GOT3 (cell line): ENCODE measurements around the gene EDIL3.
"Not testable (repeated sequence)": the region's sequence is repeated elsewhere in the genome, so short reads cannot be mapped to it uniquely, and the experiment has no call there.

Source experiments
- DNase-seq: peaks from one replicate; lab custom pipeline; 2025; ENCODE audit warnings: mixed read lengths; lab: John Stamatoyannopoulos, UW

The EDIL3 gene

DNA sequence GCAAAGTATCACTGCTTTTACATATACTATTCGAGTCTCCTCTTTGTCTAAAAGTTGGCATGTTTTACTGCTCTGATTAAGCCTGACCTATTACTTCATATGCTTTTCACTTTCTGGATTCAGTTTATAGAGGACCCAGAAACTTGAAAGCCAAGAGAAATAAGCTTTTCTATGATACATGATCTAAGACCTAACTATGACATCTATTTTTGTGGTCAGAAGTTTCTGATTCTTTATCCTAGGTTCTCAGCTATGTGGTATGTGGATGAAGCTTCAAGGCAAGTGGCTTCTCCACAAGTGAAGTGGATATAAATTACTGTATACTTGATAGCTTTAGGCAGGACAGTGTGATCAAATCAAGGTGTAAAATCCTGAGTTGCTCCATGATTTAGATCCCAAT, 6.3 kb downstream of the EDIL3 start:
- no peak for DNase-seq

DNA sequence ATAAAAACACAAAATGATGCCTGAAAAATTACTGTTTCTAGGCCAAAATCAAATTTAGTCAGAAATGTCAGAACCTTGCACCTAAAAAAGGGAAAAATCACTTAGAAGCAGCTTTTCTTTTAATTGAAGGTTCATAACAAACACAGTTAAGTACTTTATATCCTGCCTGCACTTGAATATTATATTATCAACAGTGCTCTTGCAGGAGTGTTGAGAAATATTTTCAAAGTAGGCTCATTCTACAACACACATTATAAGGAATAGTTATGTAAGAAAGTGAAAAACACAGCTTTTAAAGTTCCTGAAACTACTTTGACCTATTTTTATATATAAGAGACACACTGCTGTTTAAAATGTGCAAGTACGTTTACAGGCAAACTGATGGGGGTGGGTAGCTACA, 8.3 kb downstream of the EDIL3 start:
- DNase-seq: no peak

DNA sequence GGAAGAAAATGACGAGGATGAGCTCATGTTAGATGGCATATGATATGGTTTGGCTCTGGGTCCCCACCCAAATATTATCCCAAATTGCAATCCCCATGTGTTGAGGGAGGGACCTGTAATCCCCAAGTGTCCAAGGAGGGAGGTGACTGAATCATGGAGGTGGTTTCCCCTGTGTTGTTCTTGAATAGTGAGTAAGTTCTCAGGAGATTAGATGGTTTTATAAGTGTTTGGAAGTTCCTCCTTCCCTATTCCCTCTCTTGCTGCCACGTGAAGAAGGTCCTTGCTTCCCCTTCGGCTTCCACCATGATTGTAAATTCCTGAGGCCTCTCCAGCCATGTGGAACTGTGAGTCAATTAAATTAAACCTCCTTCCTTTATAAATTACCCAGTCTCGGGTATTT, 10.1 kb downstream of the EDIL3 start:
- no peak for DNase-seq

DNA sequence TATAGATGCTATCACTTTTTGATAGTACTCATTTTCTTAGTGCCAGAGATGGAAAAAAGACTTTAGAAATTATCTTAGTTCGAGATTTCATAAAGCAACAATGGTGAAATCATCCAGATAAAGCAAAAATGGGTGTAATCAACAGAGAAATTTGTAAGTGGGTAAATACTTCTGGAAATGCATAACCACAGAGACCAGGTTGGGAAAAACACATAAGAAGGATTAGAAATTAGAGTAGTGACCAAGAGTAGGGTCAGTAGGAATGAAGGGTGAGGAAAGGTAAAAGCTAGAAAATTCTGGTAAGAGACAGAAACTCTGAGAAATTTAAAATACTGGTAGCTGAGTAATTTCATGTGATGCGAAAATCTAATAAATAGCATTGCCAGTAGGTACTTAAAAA, 11.2 kb downstream of the EDIL3 start:
- no peak for DNase-seq

DNA sequence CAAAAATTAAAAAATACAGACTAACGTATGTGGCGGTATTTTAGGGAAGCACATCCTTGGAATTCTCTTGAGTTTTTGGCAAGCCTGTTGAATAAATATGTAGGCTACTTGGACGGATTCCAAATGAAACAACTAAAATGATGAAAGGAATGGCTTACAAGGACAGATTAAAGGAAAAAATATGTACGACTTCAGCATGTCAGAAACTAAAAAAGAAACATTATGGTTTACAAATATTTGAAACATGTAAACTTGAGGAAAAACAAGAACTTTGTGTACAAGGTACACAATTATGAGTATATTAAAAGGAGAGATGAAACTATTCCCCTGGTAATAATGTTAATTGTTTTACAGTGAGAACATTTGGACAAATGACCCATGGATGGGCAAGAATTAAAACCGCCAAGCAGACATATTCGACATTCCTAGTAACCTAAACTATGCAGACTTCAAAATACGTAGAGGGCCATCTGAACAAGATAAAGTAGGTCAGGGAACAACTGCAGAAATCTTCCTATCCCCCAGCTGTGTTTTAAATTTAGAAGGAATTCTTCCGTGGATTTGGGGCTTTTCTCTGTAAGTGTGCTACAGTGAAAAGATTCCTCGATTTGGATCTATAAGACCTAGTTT, 12.5 kb downstream of the EDIL3 start:
- DNase-seq: no peak

DNA sequence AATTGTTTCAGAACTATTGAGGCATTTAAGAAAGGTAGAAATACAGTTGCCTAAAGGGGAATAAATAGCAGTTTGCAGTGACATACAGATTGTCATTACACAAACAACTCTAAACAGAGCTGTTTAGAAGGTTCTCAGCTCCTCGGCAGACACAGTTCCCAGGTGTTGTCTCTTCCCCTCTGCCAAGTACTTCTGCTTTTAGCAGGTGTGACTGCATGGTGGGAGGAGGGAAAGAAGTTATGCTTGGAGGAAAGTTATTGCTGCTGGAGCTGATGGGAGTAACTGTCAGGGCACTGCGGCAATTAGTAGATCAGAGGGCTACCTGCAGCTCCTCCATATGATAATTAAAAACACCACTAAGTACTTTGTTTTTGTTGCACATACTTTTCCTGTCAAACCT, 14.5 kb downstream of the EDIL3 start:
- no peak for DNase-seq

DNA sequence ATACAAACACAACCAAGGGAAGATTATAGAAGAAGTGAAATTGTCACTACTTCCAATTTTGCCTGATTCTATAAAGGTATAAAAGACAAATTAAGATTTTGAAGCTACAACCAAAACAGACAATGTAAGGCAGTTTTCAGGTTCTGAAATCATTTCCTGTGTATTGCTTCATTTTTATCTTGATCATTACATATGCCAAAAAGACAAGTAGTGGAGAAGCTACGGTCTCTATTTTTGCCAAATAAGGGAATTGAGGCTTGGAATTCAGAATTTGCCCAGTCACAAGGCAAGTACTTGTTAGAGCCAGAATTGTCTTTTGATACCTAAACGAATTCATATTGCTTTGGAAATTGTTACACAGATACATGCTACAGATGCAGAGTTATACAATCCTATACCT, 20.6 kb downstream of the EDIL3 start:
- DNase-seq: no peak

DNA sequence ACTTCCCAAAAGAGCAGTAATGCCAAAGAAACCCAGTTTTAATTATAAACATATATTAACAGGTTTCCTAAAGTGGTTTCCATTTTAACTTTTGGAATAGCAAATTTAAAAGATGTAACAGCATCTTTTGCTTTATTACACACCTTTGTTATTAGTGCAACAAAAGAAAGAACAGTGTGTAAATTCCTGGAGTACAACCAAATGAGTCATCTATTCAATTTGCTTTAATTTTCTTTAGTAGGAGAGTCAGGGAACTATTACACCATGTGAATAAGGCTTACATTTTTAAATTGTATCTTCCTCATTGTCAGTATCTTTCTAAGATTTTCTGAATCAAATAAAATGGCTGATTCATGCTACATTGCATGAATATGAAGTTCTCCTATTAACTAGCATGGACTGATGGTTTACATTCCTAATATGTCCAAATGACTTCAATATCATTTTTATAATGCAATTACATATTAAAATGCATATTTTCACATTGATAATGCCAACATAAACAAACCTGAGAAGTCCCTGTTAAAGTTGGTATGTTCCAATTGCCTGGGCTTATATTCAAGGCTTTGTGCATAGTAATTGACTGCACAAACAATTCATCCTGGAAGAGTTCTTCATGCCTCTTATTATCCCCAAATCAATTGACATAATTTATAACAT, 22.5 kb downstream of the EDIL3 start:
- no peak for DNase-seq

DNA sequence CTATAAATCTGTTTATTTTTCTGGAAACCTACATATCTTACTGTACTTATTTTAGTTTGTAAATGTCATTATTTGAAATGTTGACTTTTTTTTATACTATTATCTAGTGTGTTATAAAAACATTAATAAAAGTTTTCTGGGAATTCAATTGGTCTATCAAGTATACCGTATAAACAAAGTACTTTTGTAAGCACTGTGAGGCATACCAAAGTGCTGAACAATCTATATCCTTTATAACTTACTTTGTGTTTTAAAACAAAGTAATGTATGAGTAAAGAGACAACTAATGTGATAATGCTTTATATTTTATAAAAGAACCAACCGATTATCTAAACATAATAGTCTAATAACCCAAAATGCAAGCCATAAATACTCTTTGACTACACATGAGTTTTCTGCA, 23.1 kb downstream of the EDIL3 start:
- no peak for DNase-seq

DNA sequence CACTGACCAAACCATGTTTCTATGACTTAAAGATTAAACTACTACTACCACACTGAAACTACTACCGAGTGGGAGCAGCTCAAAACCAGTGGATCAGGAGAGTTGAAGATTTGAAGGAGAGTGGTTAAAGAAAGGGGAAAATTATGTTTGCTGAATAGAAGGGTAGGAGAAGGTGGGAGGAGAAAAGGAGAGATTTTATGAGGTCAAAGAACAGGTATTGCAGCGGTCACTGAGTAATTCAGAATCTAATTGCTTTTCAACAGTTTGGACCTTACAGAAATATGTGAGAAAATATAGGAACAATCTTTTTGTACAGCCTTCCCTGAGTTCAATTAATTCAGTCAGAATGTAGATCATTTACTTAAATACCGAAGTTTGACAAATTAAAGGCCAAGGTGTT, 24.6 kb downstream of the EDIL3 start:
- DNase-seq: no peak

DNA sequence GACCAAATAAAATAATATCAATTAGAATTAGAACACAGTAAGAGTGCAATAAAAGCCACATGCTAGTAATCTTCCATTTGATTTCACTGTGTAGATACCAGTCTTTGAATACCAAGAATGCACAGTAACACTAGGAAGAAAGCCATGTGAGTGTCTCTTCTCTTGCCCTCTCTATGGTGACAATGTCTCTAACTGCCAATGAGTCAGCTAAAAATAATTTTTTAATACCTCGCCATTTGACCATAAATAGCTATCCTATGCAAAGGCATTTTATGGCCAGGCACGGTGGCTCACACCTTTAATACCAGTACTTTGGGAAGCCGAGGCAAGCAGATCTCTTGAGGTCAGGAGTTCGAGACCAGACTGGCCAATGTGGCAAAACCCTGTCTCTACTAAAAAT, 30.6 kb downstream of the EDIL3 start:
- DNase-seq: no peak

DNA sequence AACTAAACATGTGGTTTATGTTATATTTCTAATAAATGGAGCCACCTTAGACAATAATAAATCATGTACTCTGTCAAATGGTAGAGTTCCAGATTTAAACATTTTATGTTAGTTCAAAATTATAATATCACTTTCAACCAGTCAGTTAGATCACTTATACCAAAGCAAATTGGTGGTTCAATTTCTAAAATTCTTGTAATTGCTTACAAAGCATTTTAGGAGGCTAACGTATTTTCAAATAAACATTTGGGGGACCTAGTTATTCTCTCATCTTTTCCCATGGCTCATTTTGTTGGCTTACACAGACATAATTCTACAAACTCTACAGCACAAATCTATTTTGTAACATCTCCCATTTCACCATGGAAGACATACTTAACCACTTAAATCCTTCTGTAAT, 39.9 kb downstream of the EDIL3 start:
- no peak for DNase-seq

DNA sequence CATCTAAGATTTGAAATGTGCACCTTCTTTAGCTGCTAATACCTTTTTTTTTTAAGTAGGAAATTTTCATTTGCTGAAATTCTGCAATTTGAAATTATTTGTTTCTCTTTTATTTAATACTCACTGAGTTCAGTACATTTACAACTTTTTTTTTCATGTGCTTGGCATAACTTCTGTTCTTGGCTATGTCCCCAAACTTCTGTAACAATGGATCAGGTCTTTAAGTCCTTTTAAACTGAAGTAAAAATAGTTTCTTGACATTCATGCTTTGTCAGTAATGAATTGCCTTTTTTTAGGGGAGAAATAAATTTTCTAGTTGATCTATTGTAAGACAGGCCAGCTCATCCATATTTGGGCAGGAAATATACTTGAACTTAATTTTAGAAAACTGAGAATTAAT, 41.5 kb downstream of the EDIL3 start:
- no peak for DNase-seq

DNA sequence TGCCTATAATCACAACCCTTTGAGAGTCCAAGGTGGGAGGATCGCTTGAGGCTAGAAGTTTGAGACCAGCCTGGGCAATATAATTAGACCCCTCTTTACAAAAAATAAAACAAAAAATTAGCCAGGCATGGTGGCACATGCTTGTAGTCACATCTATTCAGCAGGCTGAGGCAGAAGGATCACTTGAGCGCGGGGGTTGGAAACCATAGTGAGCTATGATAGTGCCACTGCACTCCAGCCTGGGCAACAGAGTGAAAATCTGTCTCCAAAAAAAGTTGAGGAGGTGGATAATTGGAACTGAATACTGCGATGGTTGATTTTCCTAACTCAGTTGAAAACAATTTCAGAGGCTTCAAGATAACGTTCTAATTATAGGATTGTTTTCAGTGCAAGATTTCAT, 52.6 kb downstream of the EDIL3 start:
- no peak for DNase-seq

DNA sequence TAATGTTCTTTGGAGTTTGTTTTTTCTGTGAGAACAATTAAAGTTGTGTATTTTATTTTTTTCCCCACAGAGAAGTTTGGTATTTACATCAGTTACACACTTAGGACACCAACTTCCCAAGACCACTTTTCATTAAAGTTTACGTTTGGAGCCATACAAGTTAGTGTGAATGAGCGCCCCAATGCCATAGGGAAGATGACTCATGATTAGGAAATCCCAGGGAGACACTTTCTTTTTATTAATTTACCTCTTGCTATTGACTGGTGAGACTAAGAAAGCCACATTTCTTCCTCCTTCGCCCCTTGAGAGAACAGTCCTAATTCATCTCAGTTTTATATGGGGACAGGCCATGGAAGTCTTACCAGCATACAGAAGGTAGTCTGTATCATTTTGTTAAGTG, 57.1 kb downstream of the EDIL3 start:
- no peak for DNase-seq

DNA sequence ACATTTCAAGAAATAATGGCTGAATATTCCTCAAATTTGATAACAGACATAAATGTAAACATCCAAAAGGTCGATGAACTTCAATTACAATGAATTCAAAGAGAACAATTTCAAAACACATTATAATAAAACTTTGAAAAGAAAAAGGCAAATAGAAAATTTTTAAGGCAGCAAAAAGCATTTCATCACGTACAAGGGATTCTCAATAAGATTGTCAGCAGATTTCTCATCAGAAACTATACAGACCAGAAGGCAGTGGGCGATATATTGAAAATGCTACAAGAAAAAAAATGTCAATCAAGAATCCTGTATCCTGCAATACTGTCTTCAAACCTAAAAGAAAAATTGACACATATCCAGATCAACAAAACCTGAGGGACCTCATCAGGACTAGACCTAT, 62.0 kb downstream of the EDIL3 start:
- DNase-seq: no peak

DNA sequence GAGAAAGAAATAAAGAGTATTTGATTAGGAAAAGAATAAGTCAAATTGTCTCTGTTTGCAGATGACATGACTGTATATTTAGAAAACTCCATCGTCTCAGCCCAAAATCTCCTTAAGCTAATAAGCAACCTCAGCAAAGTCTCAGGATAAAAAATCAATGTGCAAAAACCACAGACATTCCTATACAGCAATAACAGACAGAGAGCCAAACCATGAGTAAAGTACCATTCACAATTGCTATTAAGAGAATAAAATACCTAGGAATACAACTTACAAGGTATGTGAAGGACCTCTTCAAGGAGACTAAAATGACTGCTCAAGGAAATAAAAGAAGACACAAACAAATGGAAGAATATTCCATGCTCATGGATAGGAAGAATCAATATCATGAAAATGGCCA, 66.9 kb downstream of the EDIL3 start:
- DNase-seq: not testable (repeated sequence)

DNA sequence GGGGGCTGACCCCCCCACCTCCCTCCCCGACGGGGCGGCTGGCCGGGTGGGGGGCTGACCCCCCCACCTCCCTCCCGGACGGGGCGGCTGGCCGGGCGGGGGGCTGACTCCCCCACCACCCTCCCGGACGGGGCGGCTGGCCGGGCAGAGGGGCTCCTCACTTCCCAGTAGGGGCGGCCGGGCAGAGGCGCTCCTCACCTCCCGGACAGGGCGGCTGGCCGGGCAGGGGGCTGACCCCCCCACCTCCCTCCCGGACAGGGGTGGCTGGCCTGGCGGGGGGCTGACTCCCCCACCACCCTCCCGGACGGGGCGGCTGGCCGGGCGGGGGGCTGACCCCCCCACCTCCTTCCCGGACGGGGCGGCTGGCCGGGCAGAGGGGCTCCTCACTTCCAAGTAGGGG, 72.4 kb downstream of the EDIL3 start:
- DNase-seq: not testable (repeated sequence)

DNA sequence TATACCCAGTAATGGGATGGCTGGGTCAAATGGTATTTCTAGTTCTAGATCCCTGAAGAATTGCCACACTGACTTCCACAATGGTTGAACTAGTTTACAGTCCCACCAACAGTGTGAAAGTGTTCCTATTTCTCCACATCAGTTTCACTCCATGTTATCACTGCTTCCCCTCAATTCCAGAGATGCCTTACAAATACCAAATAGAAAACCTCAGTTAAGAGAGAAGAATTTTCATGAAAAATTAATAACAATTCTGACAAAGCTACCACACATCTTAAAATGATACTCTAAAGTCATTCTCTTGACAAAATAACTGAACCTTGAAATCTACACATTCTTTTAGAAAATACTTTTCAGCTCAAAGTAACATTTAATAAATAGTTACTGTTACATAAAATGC, 74.8 kb downstream of the EDIL3 start:
- not testable (repeated sequence) for DNase-seq

DNA sequence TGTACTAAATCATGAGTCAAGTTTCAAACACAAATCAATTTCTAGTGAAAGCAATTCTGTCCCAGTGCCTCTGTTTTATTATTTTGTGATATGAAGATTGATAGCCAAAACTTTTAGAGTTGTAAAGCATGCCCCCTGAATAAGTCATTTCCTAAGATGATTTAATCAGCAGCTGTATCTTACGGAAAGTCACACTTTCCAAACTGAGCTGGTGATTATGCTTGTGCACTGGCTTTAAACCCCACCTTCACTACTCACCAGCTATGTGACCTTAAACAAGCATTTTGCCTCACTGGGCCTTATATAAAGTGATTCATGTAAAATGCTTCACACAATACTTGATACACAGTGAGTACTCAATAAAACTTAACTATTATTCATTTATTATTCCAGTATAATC, 78.1 kb downstream of the EDIL3 start:
- DNase-seq: no peak

DNA sequence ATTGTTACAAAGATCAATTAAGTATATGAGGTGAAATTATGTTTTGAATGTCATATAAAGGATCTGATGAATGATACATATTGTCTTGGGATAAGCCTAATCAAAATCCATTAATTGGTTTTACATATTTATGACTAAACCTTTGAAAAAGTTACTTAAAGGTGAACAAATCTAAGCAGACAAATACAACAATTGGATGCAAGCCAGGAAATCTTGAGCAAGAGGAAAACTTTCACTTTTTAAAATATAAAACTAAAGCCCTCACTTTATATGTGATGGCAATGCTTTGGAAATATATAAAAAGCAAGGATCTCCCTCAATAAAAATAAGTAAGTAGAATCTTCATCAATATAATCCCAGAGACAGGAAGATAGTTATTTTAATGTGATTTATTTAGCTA, 80.1 kb downstream of the EDIL3 start:
- DNase-seq: no peak

DNA sequence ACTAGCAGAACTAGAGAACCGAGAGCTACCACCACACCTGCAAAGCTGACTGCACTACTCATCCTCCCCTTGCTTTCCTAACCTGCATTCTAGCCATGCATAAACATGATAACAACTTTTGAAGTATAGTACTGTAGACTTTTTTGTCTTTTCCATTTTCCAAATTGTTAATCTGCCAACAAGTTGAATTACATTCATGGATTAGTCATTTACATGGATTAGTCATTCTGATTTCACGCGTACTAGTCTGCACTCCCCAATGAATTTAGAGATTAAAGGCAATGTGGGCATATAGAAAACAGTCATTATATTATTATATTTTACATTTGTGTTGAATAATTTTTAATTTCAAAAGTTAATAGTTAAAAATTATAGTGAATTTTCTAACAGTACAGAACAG, 81.4 kb downstream of the EDIL3 start:
- DNase-seq: no peak

DNA sequence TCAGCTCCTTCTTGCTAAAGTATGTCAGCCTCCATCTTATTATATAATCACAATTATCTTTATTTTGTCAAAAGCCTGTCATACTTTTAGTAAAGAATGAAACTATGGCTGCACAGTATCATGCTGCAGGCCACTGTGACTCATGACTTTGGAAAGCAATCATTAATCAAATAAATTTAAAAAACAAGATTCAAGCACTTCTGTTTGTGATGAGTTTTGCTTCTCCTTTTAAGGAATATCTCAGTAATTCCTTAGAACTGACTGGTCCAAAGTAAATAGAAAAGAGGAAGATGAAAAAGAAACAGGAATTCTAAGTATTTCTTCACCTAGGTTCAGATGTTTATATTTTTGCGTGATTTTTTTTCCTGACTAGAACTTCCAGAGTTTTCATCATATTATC, 83.1 kb downstream of the EDIL3 start:
- DNase-seq: no peak

DNA sequence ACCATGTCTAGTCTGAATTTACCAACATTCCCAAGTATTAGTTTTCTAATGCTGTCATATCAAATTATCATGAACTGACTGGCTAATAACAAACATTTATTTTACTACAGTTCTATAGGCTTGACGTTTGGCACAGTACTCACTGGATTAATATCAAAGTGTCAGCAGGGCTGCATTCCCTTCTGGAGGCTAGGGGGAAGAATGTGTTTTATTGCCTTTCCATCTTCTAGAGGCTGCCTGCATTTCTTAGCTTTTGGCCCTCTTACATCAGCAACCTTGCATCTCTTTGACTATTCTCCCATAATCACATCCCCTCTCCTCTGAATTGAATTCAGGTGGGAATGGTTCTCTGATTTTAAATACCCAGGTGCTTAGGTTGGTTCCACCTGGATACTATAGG, 84.7 kb downstream of the EDIL3 start:
- no peak for DNase-seq
